ENCODE data around the gene KCTD1. TPM values are rescaled to one million over a fixed set of nuclear protein-coding genes. Genes with fewer than 3 reads are reported as not detected.

The KCTD1 gene
- total RNA-seq, 1 donor from 2014 or later, result 6.4 TPM

- no peaks in the 10 kb centered on the region for H3K9me3 ChIP-seq (replicated peaks)
- H3K27ac ChIP-seq (replicated peaks), result peak overlapping the region; percentile 77
- no peak for DNase-seq
- TF ChIP-seq CTCF (IDR thresholded peaks at IDR 0.05; ENCODE audit: borderline replicate concordance), result no peak
- peaks cover 60% of the 10 kb centered on the region for H3K4me1 ChIP-seq
- H3K27me3 ChIP-seq (ENCODE audit: low read depth), result no peaks in the 10 kb centered on the region
- H3K4me3 ChIP-seq, result no peak overlapping the region
- intact Hi-C loops (cut with micrococcal nuclease), result no loop called here
- H3K36me3 ChIP-seq, result peaks cover 17% of the 10 kb centered on the region
These were observed 88.5 kb downstream of the KCTD1 start for GRCh38 chr18:26459884-26460283.

DNA sequence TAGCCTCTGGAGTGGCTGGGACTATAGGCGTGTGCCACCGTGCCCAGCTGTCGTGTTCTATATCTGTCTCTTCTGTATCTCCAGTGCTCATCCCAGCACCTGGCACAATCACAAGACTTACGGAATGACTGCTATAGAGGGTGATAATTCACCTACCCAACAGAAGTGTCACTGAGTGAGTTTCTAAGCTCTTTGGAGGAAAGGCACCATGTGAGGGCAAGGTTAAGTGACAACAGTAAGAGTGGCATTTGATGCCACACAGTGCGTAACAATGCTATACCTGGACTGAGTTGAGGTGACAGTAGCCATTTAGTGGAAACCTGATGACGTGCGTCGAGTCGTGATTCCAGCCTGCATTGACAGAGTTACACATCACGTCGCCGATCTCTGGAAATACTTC lies 89.0 kb downstream of the KCTD1 start:
- intact Hi-C loops (cut with micrococcal nuclease), result no loop called here
- H3K9me3 ChIP-seq (replicated peaks), result no peaks in the 10 kb centered on the region
- peaks cover 60% of the 10 kb centered on the region for H3K4me1 ChIP-seq
- H3K4me3 ChIP-seq, result no peak overlapping the region
- H3K27ac ChIP-seq (replicated peaks), result peak overlapping the region; percentile 77
- no peaks in the 10 kb centered on the region for H3K27me3 ChIP-seq (ENCODE audit: low read depth)
- DNase-seq, result no peak
- H3K36me3 ChIP-seq, result peaks cover 22% of the 10 kb centered on the region
- TF ChIP-seq CTCF (IDR thresholded peaks at IDR 0.05; ENCODE audit: borderline replicate concordance), result no peak

DNA sequence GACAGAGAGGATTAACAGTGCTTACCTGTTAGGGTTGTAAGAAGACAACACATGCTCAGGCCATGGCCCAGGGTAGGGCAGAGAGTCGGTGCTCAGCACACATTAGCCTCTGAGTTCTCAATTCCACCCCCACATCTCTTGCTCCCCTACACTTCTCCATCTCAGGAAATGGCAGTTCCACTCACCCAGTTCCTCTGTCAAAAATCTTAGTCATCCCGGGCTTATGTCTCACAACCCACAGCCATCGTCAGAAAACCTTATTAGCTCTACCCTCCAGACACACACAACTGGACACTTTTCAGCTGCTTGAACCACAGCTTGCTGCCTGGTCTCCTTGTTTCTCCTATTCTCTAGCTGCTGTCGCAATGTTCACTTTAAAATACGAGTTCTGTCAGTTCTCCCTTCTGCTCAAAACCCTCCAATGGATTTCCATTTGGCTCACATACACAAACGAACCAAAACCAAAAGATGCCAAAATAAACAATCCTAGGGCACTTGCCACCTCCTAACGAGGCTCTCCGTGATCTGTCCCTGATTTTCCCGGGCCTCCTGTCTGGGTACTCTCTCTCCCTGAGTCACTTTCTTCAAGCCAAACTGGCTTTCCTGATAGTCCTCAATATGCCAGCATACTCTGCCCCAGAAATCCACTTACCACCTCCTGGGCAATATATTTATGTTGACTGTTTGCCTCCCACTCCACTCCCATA lies 89.7 kb downstream of the KCTD1 start:
- Histone ChIP-seq H3K36me3 (peaks cover 24% of the 10 kb centered on the region), H3K4me3 (no peak overlapping the region), H3K4me1 (peaks cover 64% of the 10 kb centered on the region), H3K27me3 (ENCODE audit: low read depth) (no peaks in the 10 kb centered on the region), H3K9me3 (replicated peaks) (no peaks in the 10 kb centered on the region), H3K27ac (replicated peaks) (peak overlapping the region; percentile 77)
- no peak for DNase-seq
- intact Hi-C loops (cut with micrococcal nuclease), result no loop called here
- no peak for TF ChIP-seq CTCF (IDR thresholded peaks at IDR 0.05; ENCODE audit: borderline replicate concordance)

DNA sequence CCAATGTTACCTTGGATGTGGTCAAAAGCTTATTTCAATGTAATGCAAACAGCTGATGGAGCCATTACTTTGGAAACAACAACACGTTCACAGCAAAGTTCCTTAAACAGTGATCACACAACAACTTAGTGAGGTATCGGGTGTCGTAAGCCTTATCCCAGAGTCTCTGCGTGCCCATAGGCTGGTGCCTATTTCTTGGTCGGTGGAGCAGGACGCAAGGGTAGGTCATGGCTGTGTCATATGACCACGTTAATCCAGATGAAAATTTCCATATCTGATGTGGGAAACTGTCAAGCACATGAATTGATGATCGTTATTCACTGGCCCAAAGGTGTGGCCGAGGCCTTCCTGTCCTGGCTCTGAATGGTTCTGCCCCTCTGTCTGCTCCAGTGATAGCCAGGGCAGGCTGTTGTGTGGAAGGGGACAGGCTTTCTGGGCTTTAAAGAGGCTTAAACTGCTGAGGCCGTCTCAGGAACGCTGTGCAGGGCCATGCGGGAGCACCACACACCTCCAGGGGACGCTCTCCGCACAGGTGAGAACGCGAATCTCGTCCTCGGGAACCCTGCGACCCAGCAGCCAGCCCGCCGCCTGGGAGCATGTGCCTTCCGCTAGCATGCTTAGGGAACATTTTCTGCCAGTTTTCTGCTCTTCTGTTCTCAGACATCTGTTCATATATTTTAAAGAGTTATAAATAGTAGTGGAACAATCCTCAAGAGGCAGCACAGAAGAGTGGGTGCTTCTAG lies 90.6 kb downstream of the KCTD1 start:
- no peaks in the 10 kb centered on the region for H3K27me3 ChIP-seq (ENCODE audit: low read depth)
- peaks cover 24% of the 10 kb centered on the region for H3K36me3 ChIP-seq
- H3K4me3 ChIP-seq, result no peak overlapping the region
- intact Hi-C loops (cut with micrococcal nuclease), result no loop called here
- H3K4me1 ChIP-seq, result peaks cover 59% of the 10 kb centered on the region
- no peaks in the 10 kb centered on the region for H3K9me3 ChIP-seq (replicated peaks)
- DNase-seq, result no peak
- peak overlapping the region; percentile 13 for H3K27ac ChIP-seq (replicated peaks)
- TF ChIP-seq CTCF (IDR thresholded peaks at IDR 0.05; ENCODE audit: borderline replicate concordance), result peak; percentile 33

DNA sequence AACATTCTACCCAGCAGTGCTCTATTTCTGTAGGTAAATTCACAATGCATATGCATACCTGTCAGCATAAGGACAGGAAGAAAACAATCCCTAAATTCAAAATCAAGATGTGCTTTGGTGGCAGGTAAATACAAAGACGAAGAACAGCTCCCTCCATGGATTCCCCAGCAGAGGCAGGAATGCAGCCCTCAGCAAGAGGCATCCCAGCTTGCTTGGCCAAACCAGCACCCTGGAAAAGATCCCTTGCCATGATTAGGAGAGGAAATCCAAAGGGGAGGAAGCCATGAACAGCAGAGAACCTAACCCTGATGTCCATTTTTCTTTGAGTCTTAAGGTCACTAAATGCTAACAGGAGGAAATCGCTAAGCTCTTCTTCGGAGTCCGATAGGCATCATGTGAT lies 91.2 kb downstream of the KCTD1 start:
- intact Hi-C loops (cut with micrococcal nuclease), result no loop called here
- H3K27ac ChIP-seq (replicated peaks), result no peak overlapping the region

More for the DNA sequence above, 91.2 kb downstream of the KCTD1 start:
- H3K9me3 ChIP-seq (replicated peaks), result no peaks in the 10 kb centered on the region
- H3K27me3 ChIP-seq (ENCODE audit: low read depth), result no peaks in the 10 kb centered on the region
- DNase-seq, result no peak
- peaks cover 24% of the 10 kb centered on the region for H3K36me3 ChIP-seq
- H3K4me3 ChIP-seq, result no peak overlapping the region
- peaks cover 53% of the 10 kb centered on the region for H3K4me1 ChIP-seq
- no peak for TF ChIP-seq CTCF (IDR thresholded peaks at IDR 0.05; ENCODE audit: borderline replicate concordance)
